ENCODE measurements around the gene HMCN2.

- TF ChIP-seq CTCF (IDR thresholded peaks at IDR 0.05), result no peak
- no peak for TF ChIP-seq EP300 (IDR thresholded peaks at IDR 0.05)
Measured at GRCh38 chr9:130305381-130305780, 39.8 kb downstream of the HMCN2 start.
